IPS DF 4.7 (cell line): ENCODE measurements around the gene PCSK1.
"Not testable (repeated sequence)": the region's sequence is repeated elsewhere in the genome, so short reads cannot be mapped to it uniquely, and the experiment has no call there.

ENCODE experiments used
- DNase-seq: peaks from one replicate; pipeline ENCODE4 v3.0.0-alpha.2; 2013; ENCODE audit warnings: low spot score; ENCODE audit errors: extremely low read depth

Gene PCSK1

DNA sequence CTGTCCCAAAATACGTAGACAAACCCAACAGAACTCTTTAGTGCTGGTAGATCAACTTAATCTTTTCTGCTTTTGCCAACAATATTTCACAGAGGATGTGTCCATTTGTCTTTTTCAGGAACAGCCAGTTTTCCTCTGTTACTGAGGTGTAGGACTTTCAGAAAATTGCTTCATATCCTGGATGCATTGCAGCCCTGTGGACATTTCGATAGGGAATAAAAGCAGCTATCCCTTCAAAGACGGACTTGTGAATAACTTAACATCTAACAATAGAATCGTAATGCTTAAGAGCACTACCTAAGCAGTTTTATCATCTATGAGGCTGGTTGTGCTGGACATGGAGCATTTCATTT is 59.7 kb downstream of the PCSK1 start:
- no peak for DNase-seq

DNA sequence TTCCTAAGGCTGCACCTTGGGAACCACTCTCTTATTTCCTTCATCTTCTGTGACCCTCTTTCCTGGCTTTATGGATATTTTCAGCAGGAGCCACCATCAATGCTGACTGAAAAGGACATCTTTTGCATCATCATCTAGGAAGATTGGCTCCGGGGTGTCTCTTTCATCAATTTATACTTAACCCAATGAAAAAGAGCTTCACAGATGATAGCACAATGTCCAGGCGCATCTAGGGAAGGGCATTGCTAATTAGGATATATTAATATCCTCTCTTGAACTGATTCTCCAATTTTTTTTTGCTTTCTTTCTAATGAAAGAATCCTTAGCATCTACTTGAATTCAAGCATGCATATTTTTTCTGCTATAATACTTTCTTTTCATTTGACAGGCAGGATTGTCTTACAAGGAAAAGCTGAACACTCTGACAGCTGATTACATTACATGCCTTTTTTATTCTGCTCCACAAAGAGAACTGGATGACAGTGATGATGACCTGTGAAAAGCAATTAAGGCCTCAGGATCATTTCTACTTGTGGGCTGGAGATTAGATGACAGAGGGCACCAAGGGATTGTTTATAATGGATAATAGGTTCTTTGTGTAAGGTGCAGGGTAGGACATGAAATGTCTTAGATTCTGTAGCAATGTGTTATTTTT is 60.2 kb downstream of the PCSK1 start:
- DNase-seq = no peak

DNA sequence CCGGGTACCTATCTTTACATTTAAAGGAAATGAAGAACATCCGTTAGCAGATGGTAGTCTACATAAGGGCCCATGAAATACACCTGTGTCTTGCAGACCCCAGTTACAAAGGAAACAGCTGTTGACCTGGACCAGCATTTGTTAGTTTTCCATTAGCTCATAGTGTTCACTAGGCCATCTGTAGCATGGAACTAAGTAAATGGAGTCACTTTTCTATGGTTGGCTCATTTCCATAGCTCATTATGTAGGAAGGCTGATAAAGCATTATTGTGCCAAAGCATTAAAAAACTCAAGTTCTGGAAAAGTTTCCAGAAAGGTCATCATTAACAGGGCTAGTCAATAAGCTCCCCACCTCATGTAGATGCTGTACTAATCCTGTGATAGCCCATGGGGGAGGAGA is 62.1 kb downstream of the PCSK1 start:
- DNase-seq = no peak

- not testable (repeated sequence) for DNase-seq
These were observed 65.7 kb downstream of the PCSK1 start for GRCh38 chr5:96367337-96367736.

GRCh38 chr5:96354237-96354636 is 78.8 kb downstream of the PCSK1 start:
- DNase-seq = no peak

- no peak for DNase-seq
These were observed 79.8 kb downstream of the PCSK1 start for GRCh38 chr5:96353220-96353619.

GRCh38 chr5:96350678-96351077 is 82.4 kb downstream of the PCSK1 start:
- DNase-seq = no peak

DNA sequence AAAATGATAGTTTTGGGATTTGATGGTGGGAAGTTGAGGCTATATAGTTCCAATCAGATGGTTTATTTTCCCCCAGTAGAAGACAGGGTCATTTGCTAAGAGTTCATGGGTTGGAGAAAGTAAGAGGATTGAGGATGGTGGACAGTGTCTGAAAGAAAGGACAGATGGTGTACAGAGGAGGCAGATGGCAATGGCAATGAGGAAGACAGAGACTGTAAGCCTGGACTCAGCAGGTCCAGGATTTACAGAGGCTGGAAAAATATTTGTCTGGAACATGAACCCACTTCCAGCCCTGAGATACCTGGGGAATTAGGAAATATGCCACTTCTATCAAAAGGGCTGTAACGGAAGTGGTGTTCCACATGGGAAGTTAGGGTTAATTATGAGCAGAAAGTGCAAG is 84.5 kb downstream of the PCSK1 start:
- no peak for DNase-seq

DNA sequence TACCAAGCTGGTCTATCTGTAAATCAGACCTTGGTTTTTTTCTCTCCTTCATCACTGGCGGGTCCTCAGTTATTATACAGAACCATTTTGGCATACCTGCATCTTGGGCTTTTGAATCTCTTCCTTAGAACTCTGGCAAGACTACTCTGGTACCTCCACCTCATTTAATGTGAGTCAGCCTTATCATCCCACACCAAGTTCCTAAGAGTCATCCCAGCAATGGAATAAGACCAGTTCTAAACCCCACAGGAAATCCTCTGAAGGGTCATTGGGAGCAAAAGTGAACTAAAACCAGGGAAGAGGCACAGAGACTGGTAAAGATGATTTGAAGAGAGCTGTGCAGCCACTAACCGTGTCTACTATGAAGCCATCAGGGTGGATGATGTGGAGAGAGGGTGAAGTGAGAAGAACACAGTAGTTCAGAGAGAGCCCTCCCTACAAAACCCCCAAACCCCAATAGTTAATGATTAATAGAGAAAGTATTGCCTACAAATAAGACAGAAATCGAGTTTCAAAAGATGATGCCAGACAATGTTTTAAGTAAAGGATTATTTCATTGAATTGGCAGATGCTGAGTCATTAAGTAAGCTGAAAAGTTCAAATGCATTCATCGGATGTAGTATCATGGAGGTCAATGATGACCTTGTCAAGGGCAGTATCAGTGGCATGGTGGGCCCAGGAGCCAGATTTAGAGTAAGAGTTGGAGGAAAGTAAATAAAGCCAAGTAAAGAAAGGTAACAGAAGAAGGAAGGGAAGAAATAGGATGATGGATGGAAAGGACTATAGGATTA is 85.4 kb downstream of the PCSK1 start:
- DNase-seq = no peak

GRCh38 chr5:96344678-96345577 is 88.1 kb downstream of the PCSK1 start:
- no peak for DNase-seq

DNA sequence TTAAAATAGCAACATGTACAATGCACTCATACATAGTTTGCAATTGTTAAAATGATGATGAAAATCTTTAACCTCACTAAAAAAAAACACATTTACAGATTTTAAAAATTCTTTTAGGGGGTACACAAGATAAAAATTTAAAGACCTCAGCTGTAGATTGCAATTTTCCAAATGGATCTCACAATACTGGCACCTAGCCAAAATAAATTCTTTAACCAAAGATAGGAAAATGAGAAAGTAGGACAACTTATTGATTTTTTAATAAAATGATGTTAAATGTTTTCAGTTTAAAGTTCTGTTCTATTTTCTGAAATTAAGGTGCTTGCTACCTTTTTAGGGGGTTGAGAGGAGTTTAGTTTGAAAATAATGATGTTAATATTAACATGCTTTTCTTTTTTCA is 90.0 kb downstream of the PCSK1 start:
- no peak for DNase-seq

DNA sequence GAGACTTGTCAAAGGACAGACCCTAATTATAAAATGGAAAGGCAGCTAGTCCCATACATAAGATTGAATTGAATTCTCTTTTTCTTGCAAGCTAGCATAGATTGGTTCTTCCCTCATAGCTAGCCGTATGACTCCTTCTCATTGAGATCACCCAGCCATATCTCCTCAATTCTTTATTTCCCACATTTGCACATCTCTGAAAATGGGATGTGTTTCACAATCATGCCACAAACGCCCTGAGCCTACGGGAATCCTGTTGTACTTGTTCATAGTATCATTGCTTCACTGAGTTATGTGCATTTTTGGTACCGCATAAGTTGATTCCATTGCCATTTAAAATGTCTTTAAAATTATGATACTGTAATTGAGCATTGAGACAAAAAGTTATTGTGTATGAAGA is 90.5 kb downstream of the PCSK1 start:
- DNase-seq = no peak
